Measurements from ENCODE around the gene CCBE1. TPM values are rescaled to one million over a fixed set of nuclear protein-coding genes. Genes with fewer than 3 reads are reported as not detected.
A peak's percentile ranks its signal among the peaks of the same experiment; 100 is the strongest.

Gene CCBE1
- total RNA-seq, 1 donor from 2014 or later: 4.1 TPM

- Histone ChIP-seq H3K9ac (ENCODE audit: low read length) (no peak overlapping the region), H4K20me1 (ENCODE audit: insufficient read depth, low read length) (peaks cover 23% of the 10 kb centered on the region), H2AFZ (ENCODE audit: low read depth, low read length) (no peak overlapping the region), H3K9me3 (ENCODE audit: insufficient read depth, low read depth, low read length) (no peaks in the 10 kb centered on the region), H3K4me2 (ENCODE audit: low read length) (no peak overlapping the region), H3K79me2 (ENCODE audit: insufficient read depth, low read length) (no peaks in the 10 kb centered on the region), H3K27ac (ENCODE audit: low read depth, low read length) (no peak overlapping the region), H3K27me3 (ENCODE audit: insufficient read depth, low read length) (peaks cover 2% of the 10 kb centered on the region), H3K4me1 (ENCODE audit: insufficient read depth, low read length) (peaks cover 13% of the 10 kb centered on the region), H3K36me3 (ENCODE audit: insufficient read depth, low read length) (no peaks in the 10 kb centered on the region), H3K4me3 (ENCODE audit: insufficient read depth, low read depth, low read length) (no peak overlapping the region)
- no peaks in the 10 kb centered on the region for H3K36me3 Mint-ChIP-seq (ENCODE audit: low read depth, unreplicated experiment)
- peaks cover 4% of the 10 kb centered on the region for H3K4me1 Mint-ChIP-seq (ENCODE audit: low read depth, unreplicated experiment)
- peaks cover 6% of the 10 kb centered on the region for H3K27me3 Mint-ChIP-seq (ENCODE audit: low read depth, unreplicated experiment)
- no peaks in the 10 kb centered on the region for H3K9me3 Mint-ChIP-seq (ENCODE audit: unreplicated experiment)
- TF ChIP-seq CTCF (IDR thresholded peaks at IDR 0.05; ENCODE audit: insufficient read depth, low read depth, low read length) (no peak), EZH2 (IDR thresholded peaks at IDR 0.05; ENCODE audit: insufficient read depth, low read length) (no peak)
- no peak overlapping the region for H3K4me3 Mint-ChIP-seq (ENCODE audit: unreplicated experiment)
- peak overlapping the region; percentile 22 for H3K27ac Mint-ChIP-seq (ENCODE audit: unreplicated experiment)
- DNase-seq (ENCODE audit: low read depth): no peak
- FAIRE-seq: no peak
Observed at GRCh38 chr18:59619816-59620215, 77.4 kb downstream of the CCBE1 start.

GRCh38 chr18:59617468-59617932, 79.7 kb downstream of the CCBE1 start:
- Histone ChIP-seq H3K27ac (ENCODE audit: low read depth, low read length) (no peak overlapping the region), H3K9me3 (ENCODE audit: insufficient read depth, low read depth, low read length) (no peaks in the 10 kb centered on the region), H3K9ac (ENCODE audit: low read length) (no peak overlapping the region), H3K4me3 (ENCODE audit: insufficient read depth, low read depth, low read length) (no peak overlapping the region), H3K36me3 (ENCODE audit: insufficient read depth, low read length) (no peaks in the 10 kb centered on the region), H3K4me2 (ENCODE audit: low read length) (no peak overlapping the region), H3K79me2 (ENCODE audit: insufficient read depth, low read length) (no peaks in the 10 kb centered on the region), H3K4me1 (ENCODE audit: insufficient read depth, low read length) (no peaks in the 10 kb centered on the region), H2AFZ (ENCODE audit: low read depth, low read length) (no peak overlapping the region), H4K20me1 (ENCODE audit: insufficient read depth, low read length) (peaks cover 17% of the 10 kb centered on the region), H3K27me3 (ENCODE audit: insufficient read depth, low read length) (peaks cover 2% of the 10 kb centered on the region)
- DNase-seq (ENCODE audit: low read depth) (peak; percentile 21), FAIRE-seq (no peak)
- H3K27me3 Mint-ChIP-seq (ENCODE audit: low read depth, unreplicated experiment): peaks cover 4% of the 10 kb centered on the region
- no peaks in the 10 kb centered on the region for H3K36me3 Mint-ChIP-seq (ENCODE audit: low read depth, unreplicated experiment)
- no peak overlapping the region for H3K4me3 Mint-ChIP-seq (ENCODE audit: unreplicated experiment)
- H3K9me3 Mint-ChIP-seq (ENCODE audit: unreplicated experiment): no peaks in the 10 kb centered on the region
- no peak overlapping the region for H3K27ac Mint-ChIP-seq (ENCODE audit: unreplicated experiment)
- TF ChIP-seq CTCF (IDR thresholded peaks at IDR 0.05; ENCODE audit: insufficient read depth, low read depth, low read length): no peak
- no peak for TF ChIP-seq EZH2 (IDR thresholded peaks at IDR 0.05; ENCODE audit: insufficient read depth, low read length)
- no peaks in the 10 kb centered on the region for H3K4me1 Mint-ChIP-seq (ENCODE audit: low read depth, unreplicated experiment)

GRCh38 chr18:59616501-59616900, 80.7 kb downstream of the CCBE1 start:
- Histone ChIP-seq H3K9me3 (ENCODE audit: insufficient read depth, low read depth, low read length) (no peaks in the 10 kb centered on the region), H3K27me3 (ENCODE audit: insufficient read depth, low read length) (peaks cover 2% of the 10 kb centered on the region), H3K4me3 (ENCODE audit: insufficient read depth, low read depth, low read length) (no peak overlapping the region), H3K36me3 (ENCODE audit: insufficient read depth, low read length) (no peaks in the 10 kb centered on the region), H3K79me2 (ENCODE audit: insufficient read depth, low read length) (no peaks in the 10 kb centered on the region), H3K4me2 (ENCODE audit: low read length) (no peak overlapping the region), H3K27ac (ENCODE audit: low read depth, low read length) (no peak overlapping the region), H3K4me1 (ENCODE audit: insufficient read depth, low read length) (no peaks in the 10 kb centered on the region), H2AFZ (ENCODE audit: low read depth, low read length) (no peak overlapping the region), H4K20me1 (ENCODE audit: insufficient read depth, low read length) (peaks cover 10% of the 10 kb centered on the region), H3K9ac (ENCODE audit: low read length) (no peak overlapping the region)
- FAIRE-seq (peak; percentile 62), DNase-seq (ENCODE audit: low read depth) (peak; percentile 78)
- TF ChIP-seq CTCF (IDR thresholded peaks at IDR 0.05; ENCODE audit: insufficient read depth, low read depth, low read length): no peak
- TF ChIP-seq EZH2 (IDR thresholded peaks at IDR 0.05; ENCODE audit: insufficient read depth, low read length): no peak
- Mint-ChIP-seq H3K36me3 (ENCODE audit: low read depth, unreplicated experiment) (no peaks in the 10 kb centered on the region), H3K4me1 (ENCODE audit: low read depth, unreplicated experiment) (no peaks in the 10 kb centered on the region), H3K27ac (ENCODE audit: unreplicated experiment) (no peak overlapping the region), H3K27me3 (ENCODE audit: low read depth, unreplicated experiment) (peaks cover 4% of the 10 kb centered on the region), H3K4me3 (ENCODE audit: unreplicated experiment) (no peak overlapping the region), H3K9me3 (ENCODE audit: unreplicated experiment) (no peaks in the 10 kb centered on the region)
